ENCODE measurements around the gene SLC13A3. TPM values are rescaled to one million over a fixed set of nuclear protein-coding genes. Genes with fewer than 3 reads are reported as not detected.

Gene SLC13A3
- total RNA-seq, 1 donor from 2014 or later = 0.66 TPM

DNA sequence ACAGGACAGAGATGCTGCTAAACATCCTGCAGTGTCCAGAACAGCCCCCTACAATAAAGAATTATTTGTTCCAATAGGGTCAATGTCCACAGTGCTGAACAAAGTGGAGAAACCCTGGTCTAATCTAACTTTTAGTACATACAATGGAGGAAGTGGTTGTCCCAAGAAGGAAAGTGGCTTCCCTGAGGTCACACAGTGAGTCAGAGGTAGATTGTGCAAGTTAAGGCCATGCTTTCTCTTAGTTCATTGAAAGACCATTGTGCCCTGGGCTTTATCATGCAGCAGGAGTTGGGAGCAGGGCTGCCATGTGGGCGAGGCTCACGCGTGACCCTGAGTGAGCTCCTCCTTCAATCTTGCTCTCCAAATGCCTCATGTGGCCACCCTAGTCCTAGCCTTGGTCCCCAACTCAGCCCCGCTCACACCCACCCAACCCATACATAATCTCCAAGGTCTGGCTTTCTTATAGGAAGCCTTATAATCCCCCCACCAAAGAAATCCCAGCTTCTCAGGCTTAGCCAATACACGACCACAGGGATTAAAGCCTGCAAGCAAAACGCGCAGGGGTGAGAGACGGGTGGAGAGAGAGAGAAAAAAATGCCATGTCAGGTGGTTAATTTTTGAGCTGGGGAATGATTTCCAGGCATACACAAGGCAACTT lies 19.9 kb downstream of the SLC13A3 start:
- H2AFZ ChIP-seq (ENCODE audit: low read depth, low read length) = no peak overlapping the region
- H3K4me2 ChIP-seq (ENCODE audit: low read length) = no peak overlapping the region
- no peaks in the 10 kb centered on the region for H3K4me1 ChIP-seq (ENCODE audit: insufficient read depth, low read length)
- no peak overlapping the region for H3K9ac ChIP-seq (ENCODE audit: low read length)
- FAIRE-seq (no peak), DNase-seq (ENCODE audit: low read depth) (no peak)
- H3K4me1 Mint-ChIP-seq (ENCODE audit: low read depth, unreplicated experiment) = peaks cover 3% of the 10 kb centered on the region
- no peak overlapping the region for H3K4me3 Mint-ChIP-seq (ENCODE audit: unreplicated experiment)
- no peaks in the 10 kb centered on the region for H3K79me2 ChIP-seq (ENCODE audit: insufficient read depth, low read length)
- no peak overlapping the region for H3K4me3 ChIP-seq (ENCODE audit: insufficient read depth, low read depth, low read length)
- peaks cover 3% of the 10 kb centered on the region for H3K9me3 ChIP-seq (ENCODE audit: insufficient read depth, low read depth, low read length)
- H3K27ac Mint-ChIP-seq (ENCODE audit: unreplicated experiment) = no peak overlapping the region
- H3K36me3 ChIP-seq (ENCODE audit: insufficient read depth, low read length) = no peaks in the 10 kb centered on the region
- H4K20me1 ChIP-seq (ENCODE audit: insufficient read depth, low read length) = no peaks in the 10 kb centered on the region
- no peak for TF ChIP-seq EZH2 (IDR thresholded peaks at IDR 0.05; ENCODE audit: insufficient read depth, low read length)
- TF ChIP-seq, protein P1, sequence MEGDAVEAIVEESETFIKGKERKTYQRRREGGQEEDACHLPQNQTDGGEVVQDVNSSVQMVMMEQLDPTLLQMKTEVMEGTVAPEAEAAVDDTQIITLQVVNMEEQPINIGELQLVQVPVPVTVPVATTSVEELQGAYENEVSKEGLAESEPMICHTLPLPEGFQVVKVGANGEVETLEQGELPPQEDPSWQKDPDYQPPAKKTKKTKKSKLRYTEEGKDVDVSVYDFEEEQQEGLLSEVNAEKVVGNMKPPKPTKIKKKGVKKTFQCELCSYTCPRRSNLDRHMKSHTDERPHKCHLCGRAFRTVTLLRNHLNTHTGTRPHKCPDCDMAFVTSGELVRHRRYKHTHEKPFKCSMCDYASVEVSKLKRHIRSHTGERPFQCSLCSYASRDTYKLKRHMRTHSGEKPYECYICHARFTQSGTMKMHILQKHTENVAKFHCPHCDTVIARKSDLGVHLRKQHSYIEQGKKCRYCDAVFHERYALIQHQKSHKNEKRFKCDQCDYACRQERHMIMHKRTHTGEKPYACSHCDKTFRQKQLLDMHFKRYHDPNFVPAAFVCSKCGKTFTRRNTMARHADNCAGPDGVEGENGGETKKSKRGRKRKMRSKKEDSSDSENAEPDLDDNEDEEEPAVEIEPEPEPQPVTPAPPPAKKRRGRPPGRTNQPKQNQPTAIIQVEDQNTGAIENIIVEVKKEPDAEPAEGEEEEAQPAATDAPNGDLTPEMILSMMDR (IDR thresholded peaks at IDR 0.05; ENCODE audit: insufficient read depth, low read depth, low read length) = no peak
- no peaks in the 10 kb centered on the region for H3K27me3 ChIP-seq (ENCODE audit: insufficient read depth, low read length)
- peaks cover 2% of the 10 kb centered on the region for H3K36me3 Mint-ChIP-seq (ENCODE audit: low read depth, unreplicated experiment)
- H3K27me3 Mint-ChIP-seq (ENCODE audit: low read depth, unreplicated experiment) = peaks cover 12% of the 10 kb centered on the region
- no peak overlapping the region for H3K27ac ChIP-seq (ENCODE audit: low read depth, low read length)
- peaks cover 26% of the 10 kb centered on the region for H3K9me3 Mint-ChIP-seq (ENCODE audit: unreplicated experiment)

DNA sequence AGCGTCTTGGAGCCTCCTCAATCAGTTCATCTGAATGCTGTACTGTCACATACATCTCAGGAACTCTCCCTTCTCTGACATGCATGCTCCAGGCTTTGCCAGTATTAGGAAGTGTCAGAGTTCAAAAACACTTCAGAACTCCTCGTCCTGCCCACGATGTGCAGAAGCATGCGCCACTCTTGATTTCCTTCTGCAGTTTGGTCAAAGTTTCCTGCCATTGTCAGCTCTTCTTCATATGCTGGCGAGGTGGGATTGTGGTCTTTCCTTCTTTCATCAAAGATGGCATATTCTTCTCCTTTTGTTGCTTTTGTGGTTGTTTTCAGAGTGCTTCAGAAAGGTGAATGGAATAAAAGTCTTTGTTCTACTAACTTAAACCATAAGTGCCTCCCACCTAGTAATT lies 21.0 kb downstream of the SLC13A3 start:
- Mint-ChIP-seq H3K4me3 (ENCODE audit: unreplicated experiment) (no peak overlapping the region), H3K4me1 (ENCODE audit: low read depth, unreplicated experiment) (peaks cover 3% of the 10 kb centered on the region), H3K27ac (ENCODE audit: unreplicated experiment) (no peak overlapping the region), H3K9me3 (ENCODE audit: unreplicated experiment) (peaks cover 22% of the 10 kb centered on the region), H3K27me3 (ENCODE audit: low read depth, unreplicated experiment) (peaks cover 12% of the 10 kb centered on the region), H3K36me3 (ENCODE audit: low read depth, unreplicated experiment) (peaks cover 2% of the 10 kb centered on the region)
- Histone ChIP-seq H3K27ac (ENCODE audit: low read depth, low read length) (no peak overlapping the region), H3K4me3 (ENCODE audit: insufficient read depth, low read depth, low read length) (no peak overlapping the region), H2AFZ (ENCODE audit: low read depth, low read length) (no peak overlapping the region), H3K4me2 (ENCODE audit: low read length) (no peak overlapping the region), H3K36me3 (ENCODE audit: insufficient read depth, low read length) (no peaks in the 10 kb centered on the region), H3K9me3 (ENCODE audit: insufficient read depth, low read depth, low read length) (peaks cover 3% of the 10 kb centered on the region), H3K4me1 (ENCODE audit: insufficient read depth, low read length) (no peaks in the 10 kb centered on the region), H3K79me2 (ENCODE audit: insufficient read depth, low read length) (no peaks in the 10 kb centered on the region), H3K27me3 (ENCODE audit: insufficient read depth, low read length) (no peaks in the 10 kb centered on the region), H4K20me1 (ENCODE audit: insufficient read depth, low read length) (no peaks in the 10 kb centered on the region), H3K9ac (ENCODE audit: low read length) (no peak overlapping the region)
- FAIRE-seq (no peak), DNase-seq (ENCODE audit: low read depth) (no peak)
- TF ChIP-seq, protein P1 (IDR thresholded peaks at IDR 0.05; ENCODE audit: insufficient read depth, low read depth, low read length) = no peak
- no peak for TF ChIP-seq EZH2 (IDR thresholded peaks at IDR 0.05; ENCODE audit: insufficient read depth, low read length)

DNA sequence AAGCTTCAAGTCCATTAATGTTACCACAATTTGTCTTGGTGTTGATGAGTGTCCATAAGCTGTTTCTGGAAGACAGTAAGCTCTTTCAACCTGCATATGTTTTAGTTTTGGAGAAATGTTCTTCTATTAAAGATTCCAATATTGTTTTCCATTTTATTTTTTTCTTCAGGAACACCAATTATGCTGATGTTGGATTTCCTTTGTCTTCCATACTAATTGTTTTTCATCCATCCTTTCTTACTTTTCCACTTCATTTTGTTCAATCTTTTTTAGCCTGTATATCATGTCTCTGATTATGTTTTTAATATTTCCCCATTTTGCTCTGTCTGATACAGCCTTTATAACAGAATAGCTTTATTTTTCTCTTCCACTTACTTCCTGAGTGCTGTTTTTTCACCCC lies 21.9 kb downstream of the SLC13A3 start:
- no peak for FAIRE-seq
- no peak overlapping the region for H2AFZ ChIP-seq (ENCODE audit: low read depth, low read length)
- no peak overlapping the region for H3K4me3 Mint-ChIP-seq (ENCODE audit: unreplicated experiment)
- H3K79me2 ChIP-seq (ENCODE audit: insufficient read depth, low read length) = no peaks in the 10 kb centered on the region
- peaks cover 3% of the 10 kb centered on the region for H3K9me3 ChIP-seq (ENCODE audit: insufficient read depth, low read depth, low read length)
- no peaks in the 10 kb centered on the region for H3K36me3 ChIP-seq (ENCODE audit: insufficient read depth, low read length)
- H3K27me3 Mint-ChIP-seq (ENCODE audit: low read depth, unreplicated experiment) = peaks cover 10% of the 10 kb centered on the region
- TF ChIP-seq EZH2 (IDR thresholded peaks at IDR 0.05; ENCODE audit: insufficient read depth, low read length) = no peak
- TF ChIP-seq, protein P1 (IDR thresholded peaks at IDR 0.05; ENCODE audit: insufficient read depth, low read depth, low read length) = no peak
- H3K4me3 ChIP-seq (ENCODE audit: insufficient read depth, low read depth, low read length) = no peak overlapping the region
- H3K27ac Mint-ChIP-seq (ENCODE audit: unreplicated experiment) = no peak overlapping the region
- H3K36me3 Mint-ChIP-seq (ENCODE audit: low read depth, unreplicated experiment) = peaks cover 2% of the 10 kb centered on the region
- H3K27ac ChIP-seq (ENCODE audit: low read depth, low read length) = no peak overlapping the region
- H4K20me1 ChIP-seq (ENCODE audit: insufficient read depth, low read length) = no peaks in the 10 kb centered on the region
- H3K9me3 Mint-ChIP-seq (ENCODE audit: unreplicated experiment) = peaks cover 14% of the 10 kb centered on the region
- H3K4me1 Mint-ChIP-seq (ENCODE audit: low read depth, unreplicated experiment) = peaks cover 3% of the 10 kb centered on the region
- H3K27me3 ChIP-seq (ENCODE audit: insufficient read depth, low read length) = no peaks in the 10 kb centered on the region
- DNase-seq (ENCODE audit: low read depth) = no peak
- H3K4me1 ChIP-seq (ENCODE audit: insufficient read depth, low read length) = no peaks in the 10 kb centered on the region
- H3K4me2 ChIP-seq (ENCODE audit: low read length) = no peak overlapping the region
- H3K9ac ChIP-seq (ENCODE audit: low read length) = no peak overlapping the region

Data from astrocyte (in vitro differentiated cells and primary cell).